ENCODE data around the gene TM9SF3.

Gene TM9SF3

DNA sequence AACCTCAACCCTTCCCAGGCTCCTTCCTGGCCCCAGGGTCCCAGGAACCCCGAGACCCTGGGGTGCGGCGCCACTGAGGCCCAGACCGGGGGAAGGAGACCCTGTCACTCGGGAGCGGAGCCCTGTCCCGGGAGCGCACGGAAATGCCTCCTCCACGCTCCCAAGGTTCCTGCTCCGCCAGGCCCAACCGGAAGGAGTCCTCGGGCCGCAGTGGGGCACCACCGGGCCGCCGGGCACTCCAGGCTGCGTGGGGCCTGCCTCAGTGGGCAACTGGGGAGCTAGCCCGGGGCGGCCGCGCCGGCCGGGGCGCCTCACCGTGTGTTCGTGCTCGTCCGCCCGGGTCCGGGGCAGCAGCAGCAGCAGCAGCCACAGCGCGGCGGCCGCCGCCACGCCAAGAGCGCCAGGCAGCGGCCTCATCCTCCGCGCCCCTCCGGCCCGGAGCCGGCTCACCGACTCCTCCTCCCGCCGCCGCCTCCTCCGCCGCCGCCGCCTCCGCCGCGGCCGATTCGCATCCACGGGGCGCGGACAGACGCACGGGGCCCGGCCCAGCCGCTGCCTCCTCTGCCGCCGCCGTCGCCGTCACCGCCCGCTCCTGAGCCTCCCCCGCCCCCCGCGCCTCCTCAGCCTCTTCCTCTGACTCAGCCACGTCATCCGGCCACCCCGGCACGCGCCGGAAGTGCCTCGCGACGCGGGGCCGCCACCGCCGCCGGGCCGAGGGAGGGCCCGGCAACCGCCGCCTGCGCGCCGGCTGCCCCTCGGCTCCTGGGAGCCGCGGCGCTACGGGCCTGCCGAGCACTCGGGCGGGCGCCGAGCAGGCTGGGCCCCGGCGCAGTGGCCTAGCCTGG is at the start of gene TM9SF3:
TSS of gene TM9SF3 (minus strand) at position 594 of the 845 bp plus-strand sequence. CDS start at position 417, 177 bp downstream.
- DNase-seq = peak; percentile 92 to 93

DNA sequence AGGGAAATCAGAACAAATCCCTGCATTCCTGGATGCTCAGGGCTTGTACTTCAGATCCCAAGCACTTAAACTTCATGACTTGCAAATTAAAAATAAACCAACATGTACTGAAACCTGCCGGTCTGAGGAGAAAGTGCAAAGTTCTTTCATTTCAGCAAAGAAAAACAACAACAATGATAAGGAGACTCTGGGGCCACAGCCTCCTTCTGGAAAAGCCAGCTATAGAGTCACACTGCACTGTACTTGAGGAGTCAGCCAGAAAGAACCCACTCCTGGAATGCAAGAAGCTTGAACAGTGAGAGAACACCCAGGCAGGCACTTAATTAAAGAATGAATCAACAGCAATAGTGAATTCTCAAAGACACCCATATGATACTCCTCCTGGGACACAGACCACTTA is 49.7 kb upstream of the TM9SF3 start:
- no peak for DNase-seq

DNA sequence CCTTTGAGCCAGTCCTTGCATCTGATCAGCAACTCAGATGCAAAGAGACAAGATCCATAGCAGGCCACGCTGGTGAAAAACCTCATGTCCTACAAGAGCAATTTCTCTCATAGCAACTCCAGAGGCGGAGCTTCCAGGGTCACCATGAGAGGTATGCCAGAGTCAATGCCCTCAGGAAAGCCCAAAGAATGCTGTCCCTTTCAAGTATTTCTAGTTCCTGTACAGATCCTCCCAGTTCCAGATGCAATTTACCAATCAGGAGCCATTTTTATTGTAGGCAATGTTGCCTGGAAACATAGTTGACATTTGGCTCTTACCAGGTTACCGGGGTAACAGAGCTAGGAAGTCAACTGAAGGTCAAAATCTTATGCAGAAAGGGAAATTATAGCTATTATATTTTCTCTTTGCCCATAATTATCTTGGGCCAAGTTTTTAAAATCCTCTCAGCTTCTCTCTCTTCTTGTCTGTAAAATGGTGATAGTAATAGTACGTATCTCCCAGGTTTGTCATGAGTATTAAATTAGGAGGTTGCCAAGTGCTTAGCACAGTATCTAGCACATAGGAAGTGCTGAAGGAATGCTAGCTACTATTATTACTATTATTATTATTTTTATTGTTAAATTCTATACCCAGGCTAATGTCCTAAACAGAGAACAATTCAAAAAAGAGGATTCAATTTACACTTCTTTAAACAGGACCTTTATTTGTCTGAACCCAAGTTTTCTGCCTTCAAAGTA is 46.3 kb upstream of the TM9SF3 start:
- DNase-seq = no peak

DNA sequence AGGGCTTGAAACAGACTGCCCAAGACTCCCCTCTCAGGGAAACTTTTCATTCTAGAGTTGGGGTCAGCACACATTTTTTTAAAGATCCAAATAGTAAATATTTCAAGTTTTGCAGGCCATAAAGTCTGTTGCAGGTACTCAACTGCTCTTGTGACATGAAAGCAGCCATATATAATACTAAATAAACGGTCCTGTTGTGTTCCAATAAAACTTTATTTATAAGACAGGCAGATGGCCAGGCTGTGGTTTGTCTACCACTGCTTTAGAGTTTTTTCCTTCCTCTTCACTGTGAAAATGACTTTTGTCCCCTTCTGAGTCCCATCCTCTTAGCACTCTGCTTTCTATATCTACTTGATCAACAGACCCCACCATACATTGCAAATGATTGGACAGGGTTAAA is 40.5 kb upstream of the TM9SF3 start:
- DNase-seq = no peak

DNA sequence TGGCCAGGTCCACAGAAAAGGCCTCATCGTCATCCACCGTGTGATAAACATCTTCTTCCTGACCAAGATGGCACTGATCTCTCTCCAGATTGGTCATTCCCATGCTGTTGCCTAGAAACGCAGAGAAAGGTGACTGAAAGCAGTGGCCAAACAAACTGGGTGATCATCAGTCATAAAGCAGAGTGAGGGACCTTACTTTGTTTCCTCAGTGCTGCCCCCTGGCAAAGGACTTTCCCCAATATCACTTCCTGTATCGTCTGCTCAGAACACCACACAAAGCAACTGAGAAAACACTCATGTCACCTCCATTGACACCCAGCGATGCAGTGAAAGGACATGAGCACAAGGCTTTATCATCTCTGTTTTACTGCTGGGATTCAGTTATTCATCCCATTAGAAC is 40.0 kb upstream of the TM9SF3 start:
- peak in 1 of 2 donors; percentile 17 for DNase-seq

DNA sequence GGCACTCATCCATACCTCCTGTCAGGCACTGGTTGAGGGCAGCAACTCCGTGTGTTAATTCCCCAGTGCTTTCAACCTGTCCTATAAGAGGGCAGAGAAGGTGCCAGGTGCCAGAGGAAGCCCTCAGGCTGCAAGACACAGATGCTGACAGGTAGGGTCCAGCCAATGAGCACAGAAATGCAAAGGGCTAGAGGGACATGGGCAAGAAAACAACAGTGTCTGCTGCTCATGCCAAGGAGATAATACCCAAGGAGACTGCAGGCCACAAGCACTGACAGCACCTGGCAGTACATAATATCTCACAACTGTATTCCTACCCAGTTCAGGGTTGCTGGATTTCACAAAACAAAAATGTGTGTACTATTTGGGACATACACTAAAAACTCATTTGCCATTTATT is 38.4 kb upstream of the TM9SF3 start:
- DNase-seq = no peak

DNA sequence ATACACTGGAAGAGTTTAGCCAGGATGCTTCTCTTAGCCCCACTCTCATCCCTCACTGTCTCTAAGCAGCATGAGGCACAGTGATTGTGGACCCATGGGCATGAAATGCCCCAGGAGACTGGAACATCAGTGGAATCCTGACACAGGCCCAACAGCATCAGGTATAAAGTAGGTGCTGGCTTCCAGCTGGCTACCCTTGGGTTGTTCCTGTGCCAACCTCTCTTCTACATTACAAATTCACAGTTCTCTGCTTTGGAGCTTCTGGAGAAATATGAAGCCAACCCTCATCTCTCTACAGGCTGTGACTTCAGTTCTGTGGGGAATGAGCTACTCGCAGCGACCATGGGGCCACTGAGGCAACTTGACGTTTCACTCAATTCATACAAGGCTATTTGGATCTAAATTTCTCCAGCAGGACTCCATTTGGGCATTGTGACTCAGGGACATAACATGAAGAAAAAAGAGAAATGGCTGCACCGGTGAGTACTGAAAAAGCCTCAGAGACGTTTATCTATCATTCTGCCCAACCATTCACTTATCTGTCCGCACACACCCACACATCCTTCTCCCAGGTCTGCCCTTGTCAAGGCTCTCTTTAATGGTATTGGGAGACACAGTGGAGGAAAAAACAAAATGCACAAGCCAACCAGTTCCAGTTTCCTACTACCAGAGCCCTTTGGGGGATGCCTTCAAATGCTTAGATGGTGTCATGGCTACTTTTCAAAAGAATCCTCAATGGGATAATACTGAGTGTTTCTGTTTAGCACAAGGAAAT is 35.4 kb upstream of the TM9SF3 start:
- DNase-seq = no peak

DNA sequence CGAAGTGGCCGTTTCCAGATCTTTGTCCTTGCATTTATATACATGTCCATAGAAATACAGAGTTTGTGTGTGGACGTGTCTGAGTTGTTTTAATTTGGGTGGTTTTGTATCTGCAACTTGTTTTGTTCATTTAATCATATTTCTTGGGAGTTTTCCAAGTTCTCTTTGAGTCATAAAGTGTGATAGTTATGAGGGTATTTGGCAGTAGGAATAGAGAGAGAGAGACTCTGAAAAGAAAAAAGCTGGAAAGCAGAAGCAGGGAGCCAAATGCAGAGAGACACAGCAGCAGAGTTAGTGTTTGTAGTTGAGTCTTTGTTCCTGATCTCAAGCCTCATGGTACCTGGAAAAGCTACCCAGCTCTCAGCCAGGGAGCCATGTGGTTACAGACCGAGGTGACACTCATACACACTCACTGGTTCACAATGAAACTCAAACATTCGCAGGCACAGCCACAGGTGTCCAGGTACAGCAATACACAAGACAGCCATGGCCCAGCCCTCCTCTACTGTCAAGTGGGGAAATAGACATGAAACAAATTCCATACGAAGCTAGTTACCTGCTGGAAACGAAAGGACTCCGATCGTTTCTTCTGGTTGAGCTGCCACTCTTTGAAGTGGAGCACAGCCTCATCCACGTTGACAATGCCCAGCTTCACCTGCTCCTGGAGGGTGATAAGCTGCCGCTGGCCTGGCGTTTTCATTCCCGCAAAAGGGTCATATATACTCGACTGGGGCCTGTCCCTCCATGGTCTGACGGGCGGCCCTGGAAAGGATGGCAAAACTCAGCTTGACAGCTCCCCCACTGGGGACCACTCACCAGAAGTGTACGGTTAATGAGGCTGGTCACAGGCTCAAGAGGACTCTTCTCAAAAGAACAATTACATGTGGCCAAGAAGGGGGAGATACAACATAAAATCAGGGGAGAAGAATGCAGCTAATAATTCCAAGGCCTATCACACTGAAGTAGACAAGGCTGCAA is 33.3 kb upstream of the TM9SF3 start:
- DNase-seq = no peak

DNA sequence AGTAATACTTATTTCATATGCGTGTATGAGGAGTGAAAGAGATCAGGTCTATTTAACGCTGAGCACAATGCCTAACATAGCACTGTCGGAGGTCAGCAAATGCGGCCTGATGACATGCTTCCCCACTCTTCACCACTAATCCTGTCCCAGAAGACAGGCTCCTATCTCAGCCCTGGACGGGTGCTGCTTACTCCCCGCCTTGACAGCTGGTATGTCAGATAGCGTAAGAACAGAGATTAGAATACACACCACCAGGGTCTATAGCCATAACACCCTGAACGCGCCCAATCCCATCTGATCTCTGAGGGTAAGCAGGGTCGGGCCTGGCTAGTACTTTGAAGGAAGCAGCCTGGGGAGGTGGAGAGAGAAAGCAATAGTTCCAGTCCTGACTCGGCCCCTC is 32.3 kb upstream of the TM9SF3 start:
- no peak for DNase-seq

DNA sequence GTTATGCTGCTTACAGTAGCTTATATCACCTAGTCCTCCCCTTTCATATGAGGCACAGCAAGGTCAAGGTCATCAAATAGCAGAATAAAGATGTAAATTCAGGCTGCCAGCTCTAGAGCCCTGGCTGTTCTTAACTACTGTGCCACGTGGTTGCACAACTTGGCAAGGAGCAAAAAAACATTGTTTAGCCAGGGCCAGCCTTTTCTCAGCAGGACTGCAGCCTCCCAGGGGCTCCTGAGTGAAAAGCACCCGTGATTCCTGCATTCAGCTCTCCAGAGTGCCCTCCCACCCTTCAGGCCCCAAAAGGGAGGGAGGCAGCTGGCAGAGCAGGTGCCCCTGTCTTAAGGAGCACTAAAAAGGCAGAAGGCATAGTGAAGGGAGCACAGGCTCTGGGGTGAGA is 31.8 kb upstream of the TM9SF3 start:
- DNase-seq = no peak

DNA sequence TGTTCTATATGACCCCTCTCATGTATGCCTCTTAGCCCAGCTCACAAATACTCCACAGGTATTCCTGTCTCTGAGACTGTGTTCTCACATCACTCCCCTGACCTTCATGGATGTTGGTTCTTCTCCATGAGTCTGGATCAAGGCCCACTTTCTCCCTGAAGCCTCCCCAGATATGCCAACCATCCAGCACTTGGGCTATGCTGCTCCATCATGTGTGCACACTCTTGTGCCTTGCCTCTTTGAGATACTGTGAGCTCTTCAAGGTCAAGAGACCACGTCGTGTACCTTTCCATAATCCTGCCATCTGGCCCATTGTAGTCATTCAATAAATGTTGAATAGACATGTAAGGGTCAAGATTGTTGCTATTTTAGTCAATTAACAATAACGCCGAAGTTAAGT is 30.1 kb upstream of the TM9SF3 start:
- DNase-seq = no peak

DNA sequence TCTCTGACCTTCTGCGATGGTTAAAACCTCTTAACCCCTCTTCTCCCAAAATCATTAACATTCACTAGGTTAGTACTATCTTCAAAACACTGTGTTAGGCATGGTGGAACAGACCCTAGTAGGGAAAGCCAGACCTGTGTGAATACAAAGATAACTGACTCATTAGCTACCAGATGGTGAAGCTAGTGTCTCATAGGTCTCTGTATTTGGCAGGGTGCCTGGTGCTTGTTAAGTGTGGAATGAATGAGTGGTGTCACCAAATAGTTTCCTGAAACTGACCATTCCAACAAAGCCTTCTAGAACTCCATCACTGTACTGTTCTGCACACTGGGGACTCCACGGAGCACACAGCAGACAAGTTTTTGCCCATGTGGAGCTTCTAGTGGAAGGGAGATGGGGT is 27.7 kb upstream of the TM9SF3 start:
- DNase-seq = no peak

DNA sequence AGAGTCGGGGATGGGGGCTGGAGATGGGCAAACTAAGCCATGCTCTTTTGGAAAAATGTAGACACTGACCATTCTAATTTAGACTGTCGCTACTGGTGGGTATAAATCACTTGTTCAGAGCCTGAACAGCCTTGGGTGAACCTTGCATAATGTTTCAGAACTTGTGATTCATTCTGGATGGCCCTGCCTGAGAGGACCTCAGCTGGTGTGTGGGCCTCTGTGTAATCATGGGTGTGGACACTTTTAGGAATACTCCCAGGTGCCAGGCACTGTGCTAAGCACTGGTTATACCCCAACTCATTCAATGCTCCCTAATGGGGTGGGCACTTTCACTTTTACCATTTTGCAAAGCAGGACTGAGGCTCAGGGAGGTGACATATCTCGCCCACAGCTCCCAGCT is 26.8 kb upstream of the TM9SF3 start:
- DNase-seq = no peak

DNA sequence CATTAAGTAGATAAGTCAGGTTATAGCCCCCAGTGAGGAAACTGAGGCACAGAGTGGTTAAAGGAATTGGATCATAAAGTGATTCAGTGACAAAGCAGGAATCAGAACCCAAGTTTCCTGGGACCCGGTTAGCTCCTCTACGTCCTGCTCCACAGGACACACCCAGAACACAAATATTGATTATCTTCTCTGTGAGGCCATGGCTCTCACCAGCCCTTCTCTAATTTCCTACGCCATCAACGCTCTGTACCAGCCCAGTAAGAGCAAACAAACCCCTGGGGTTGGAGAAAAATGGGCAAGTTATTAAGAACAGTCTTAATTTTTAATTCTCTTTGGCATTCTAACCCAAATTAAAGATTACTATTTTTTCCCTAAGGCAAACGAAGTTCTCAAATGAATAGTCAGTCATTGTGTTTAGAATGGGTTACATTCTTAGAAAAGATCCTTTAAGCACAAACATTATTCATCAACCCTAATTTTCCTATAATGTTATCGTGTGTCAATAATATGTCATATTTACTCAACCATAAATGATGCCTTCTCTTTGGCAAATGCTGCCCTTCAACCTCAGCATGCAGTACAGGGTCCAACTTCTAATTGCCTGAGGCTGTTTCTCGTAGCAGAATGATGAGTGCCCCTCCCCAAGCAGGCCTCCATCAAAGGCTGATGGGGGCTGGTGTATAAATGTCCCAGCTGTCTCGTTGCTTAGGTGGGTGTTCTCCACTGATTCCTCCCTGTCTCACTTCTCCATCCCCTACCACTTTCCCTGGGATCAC is 25.4 kb upstream of the TM9SF3 start:
- no peak for DNase-seq

DNA sequence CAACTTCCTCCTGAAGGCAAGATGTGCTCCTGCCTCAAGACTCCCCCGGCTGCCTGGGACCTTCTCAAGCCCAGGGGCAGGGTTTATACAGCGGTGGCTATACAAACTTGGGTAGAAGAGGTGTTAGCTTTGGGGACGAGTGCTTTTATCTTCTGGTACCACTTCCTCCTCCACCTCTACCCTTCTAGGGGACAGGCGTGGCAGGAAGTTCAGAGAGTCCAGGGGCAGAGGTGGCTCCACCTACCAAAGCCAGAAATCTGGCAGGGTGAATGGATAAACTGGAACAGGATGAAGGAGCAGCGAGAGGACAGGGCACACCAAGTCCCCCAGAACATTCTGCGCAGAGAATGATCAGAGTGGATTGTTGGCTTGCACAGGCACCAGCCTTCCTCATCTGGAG is 24.0 kb upstream of the TM9SF3 start:
- DNase-seq = peak in 1 of 2 donors; percentile 6

DNA sequence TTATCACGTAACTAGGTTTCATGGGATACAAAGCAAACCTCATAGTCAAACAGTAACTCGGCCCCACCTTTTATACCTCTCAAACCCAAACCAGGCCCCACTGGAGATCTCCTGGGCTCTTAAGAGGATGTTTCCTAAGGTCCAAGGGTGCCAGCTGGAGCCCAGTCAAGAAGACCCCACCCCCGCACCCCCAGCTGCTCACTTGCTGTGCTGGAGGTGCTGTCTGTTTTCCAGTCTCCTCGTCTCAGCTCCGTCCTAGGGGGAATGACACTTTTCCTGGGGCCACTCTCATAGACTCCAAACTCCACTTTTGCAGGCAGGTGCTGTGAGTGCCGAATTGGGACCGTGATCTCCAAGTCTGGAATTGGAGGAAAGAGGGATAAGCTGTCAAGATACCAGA is 22.7 kb upstream of the TM9SF3 start:
- no peak for DNase-seq

DNA sequence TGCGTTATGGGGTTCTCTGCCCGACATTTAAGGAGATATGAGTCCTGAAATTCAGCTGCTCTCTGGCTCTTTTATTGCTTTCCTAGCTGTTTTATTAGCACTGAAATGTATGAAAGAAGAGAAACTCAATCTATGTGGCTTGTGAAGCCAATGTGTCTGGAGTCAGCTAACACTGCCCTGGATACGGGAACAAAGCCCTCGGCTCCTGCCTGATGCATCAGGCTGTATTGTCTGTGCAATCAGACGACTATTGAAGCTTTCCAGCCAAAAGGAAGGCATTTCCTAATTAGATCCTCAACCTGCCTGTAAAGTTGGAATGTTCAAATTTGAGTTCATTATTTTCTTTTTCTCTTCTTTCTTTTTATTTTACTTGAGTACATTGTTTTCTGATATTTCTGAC is 22.0 kb upstream of the TM9SF3 start:
- DNase-seq = no peak

DNA sequence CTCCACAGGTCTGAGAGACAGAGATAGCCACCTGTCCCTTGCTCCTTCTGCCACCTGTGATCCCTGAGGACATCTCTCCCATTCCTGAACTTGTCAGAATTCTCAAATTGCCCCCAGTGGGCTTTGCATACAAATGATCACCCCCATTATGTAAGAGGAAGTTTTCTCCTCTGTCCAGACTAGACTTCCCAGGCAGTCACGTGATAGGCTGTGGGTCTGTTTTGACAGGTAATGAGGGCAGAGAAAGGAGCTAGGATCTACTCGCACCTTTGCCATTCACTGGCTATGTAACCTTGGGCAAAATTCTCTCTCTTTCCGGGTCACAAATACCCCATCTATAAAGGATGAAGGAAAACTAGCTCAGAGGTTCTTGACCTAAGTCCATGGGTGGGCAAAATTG is 21.4 kb upstream of the TM9SF3 start:
- DNase-seq = no peak

DNA sequence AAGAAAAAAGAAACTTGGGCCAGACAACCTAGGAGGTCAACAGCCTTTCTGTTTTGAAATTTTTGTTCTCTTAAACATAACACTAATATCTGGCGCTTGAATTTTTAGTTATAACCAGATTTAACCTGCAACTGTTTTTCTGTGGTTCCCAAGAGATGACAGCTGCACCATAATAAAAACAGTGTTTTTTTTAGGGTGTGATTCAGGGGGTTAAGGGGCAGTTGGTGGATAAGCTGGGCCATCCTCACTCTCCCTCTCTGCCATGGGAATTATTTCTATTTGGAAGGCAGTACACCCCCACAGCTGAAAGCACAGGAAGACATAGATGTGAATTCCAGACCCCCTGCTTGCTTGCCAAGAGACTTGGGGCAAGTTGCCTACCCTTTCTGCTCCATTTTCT is 20.1 kb upstream of the TM9SF3 start:
- no peak for DNase-seq

DNA sequence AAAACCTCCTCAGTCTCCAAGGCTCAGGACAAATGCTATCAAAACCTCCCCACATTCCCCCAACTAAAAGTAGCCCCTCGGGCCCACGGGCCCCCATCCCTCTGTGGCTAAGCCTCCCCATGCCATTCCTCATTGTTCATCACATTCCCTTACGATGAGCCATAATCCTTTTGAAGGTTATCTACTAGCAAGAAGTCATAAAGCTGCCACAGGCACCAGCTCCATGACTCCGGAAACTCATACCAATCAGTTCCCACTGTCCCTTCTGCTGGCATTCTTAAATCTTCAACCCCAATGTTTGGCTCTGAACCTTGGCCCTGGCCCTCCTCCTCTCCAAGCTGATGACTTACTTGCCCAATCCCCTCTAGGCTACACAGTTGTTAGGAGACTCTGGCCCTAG is 19.4 kb upstream of the TM9SF3 start:
- DNase-seq = no peak

DNA sequence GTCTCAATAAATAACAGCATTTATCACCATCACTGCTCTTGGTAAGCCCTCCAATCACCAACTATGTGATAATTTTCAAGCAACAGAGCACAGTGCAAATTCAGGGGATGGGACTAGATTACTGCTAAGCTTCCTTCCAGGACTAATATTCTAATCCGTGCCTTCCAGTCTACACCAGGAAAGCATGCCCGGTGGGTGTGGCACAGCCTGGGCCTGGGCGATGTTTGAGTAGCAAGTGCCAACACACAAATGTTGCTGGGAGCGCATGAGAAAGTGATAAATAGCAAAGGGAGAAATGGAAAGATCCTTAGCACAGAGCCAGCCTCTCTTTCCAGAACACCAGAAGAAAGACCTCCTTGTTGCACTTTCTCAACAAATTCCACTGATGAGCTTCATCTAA is 13.5 kb upstream of the TM9SF3 start:
- DNase-seq = no peak

DNA sequence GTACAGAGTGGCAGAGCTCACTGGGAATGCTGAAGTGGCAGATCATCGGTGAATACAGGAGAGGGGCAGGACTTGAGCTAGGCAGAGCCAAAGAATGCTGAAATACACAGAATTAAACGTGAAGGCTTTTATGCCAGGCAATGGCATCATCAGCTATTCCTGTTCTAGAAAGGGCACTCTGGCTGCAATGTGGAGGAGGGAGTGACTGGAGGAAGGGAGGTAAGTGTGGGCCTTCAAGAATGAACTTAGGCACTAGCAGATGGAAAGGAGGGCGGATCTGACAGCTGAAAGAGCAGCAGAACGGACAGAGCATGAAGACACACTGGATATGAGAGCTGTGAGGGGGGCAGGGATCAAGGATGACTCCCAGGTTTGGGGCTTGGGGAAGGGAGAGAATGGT is 12.0 kb upstream of the TM9SF3 start:
- DNase-seq = no peak
